IPS DF 19.7 (cell line): ENCODE data around the gene LAYN.

Experiments used
- DNase-seq: peaks from one replicate; pipeline ENCODE4 v3.0.0-alpha.2; 2013; ENCODE audit warnings: low read depth, low spot score

Gene LAYN

DNA sequence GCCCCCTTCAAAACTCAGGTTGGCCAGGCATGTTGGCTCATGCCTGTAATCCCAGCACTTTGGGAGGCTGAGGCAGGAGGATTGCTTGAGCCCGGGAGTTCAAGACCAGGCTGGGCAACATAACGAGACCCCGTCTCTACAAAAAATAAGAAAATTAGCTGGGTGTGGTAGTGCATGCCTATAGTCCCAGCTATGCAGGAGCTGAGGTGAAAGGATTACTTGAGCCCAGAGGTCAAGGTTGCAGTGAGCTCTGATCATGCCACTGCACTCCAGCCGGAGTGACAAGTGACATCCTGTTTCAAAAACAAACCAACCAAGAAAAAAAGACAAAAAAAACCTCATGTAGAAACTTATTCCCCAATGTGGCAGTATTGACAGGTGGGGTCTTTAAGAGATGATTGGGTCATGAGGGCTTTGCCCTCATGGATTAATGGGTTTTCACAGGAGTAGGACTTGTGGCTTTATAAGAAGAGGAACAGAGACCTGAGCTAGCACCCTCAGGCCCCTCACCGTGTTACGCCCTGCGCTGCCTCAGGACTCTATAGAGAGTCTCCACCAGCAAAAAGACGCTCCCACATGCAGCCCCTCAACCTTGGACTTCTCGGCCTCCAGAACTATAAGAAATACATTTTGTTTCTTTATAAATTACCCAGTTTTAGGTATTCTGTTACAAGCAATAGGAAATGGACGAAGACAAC, 22.3 kb downstream of the LAYN start:
- DNase-seq: no peak

DNA sequence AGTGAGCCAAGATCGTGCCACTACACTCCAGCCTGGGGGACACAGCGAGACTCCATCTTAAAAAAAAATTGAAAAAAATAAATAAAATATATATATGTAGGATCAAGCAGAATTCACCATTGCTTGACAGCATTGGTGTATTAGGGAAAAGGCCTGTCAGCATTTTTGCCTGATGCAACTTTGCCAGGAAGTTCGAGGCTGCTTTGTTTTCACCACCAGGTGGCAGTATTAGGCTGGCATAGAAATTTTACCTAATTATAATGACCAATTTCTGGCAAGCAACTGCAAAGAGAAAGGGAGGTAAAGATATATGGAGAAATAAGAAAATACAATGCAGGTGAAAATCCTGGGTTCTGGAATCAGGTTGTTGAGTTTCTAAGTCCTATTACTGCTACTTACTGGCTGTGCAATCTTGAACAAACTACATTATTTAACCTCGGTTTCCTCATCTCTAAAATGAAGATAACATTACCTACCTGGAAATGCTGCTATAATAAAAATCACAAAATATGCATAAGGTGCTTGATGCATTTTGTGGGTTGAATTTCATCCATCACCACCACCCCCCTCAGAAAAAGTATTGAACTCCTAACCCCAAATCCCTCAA, 24.7 kb downstream of the LAYN start:
- DNase-seq: no peak

DNA sequence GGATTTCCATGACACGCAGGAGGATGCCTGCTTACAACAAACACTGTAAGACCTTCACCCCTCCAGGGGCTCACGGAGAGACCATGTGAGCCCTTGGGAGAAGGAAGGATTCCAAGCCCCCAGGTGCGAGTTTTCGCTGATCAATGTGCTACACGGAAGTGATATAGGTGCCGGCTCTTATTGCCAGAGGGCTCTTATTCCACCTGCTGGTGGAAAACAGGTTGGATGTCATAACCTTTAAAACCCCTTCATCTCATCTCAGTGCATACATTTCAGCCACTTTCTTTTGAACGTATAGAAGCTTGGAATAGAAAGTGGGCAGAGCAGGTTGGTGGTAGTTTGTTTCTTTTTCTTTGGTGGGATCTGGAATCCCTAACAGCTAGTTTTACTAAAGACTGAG, 25.8 kb downstream of the LAYN start:
- DNase-seq: no peak

DNA sequence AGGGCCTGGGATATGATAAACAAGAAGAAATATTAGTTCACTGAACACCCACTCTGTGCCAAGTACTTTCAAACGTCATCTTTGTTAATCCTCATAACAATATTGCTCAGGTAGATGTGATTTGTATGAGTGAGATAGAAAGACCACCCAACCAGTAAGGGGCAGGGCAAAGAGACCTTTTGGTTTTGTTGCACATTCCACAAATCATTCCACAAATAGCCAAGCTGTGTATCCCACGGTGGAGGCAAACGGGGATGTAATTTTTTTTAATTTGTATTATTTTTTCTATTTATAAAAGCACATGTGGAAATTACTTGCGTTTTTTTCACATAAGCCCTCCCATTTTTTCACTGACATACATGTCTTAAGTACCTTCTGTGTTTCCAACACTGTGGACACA, 29.0 kb downstream of the LAYN start:
- no peak for DNase-seq

DNA sequence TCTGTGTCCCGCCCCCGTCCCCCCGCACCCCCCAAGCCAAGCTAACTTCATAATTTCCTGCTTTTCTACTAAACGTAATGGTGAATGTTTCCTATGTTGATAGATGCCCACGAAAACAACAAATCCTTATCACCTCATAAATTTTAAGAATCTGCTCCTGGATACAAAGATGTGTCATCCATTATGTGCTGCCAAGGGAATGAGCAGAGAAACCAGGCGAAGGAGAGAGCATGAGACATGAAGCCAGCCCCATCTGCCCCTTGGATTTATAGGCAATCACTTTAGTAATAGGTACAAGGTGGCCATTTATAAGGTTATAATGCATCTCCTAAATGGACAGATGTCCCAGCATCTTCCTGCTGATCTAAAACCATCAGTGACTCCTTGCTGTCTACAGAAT, 30.3 kb downstream of the LAYN start:
- no peak for DNase-seq

DNA sequence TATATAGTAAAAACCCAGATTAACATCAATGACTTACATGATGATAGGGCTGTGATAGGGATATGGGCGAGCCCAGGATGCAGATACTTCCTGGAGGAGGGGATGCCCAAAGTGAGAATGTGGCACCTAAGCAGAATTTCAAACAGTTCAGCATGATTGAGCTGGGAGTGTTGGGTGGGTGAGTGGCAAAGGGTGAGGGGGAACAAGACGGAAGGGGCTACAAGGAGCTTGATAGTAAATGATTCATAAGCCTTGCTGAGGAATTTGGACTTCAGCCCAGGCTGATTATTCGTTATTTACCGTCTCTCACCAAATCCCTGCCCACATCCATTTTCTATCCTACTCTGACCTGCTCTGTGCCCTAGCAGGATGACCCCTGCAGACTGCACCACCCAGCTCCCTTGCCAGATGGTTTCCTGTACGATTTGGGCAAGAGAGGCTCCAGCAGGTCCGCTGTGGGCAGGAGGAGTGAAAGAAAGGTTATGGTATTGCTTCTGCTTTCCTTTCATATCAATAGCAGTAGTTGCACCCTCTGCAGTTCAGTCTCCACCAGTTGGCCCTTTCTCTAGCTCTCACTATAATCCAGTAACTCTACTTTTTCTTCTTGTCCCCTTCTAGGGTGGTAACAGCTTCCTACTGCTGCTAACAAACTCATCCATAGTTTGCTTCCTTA, 31.4 kb downstream of the LAYN start:
- no peak for DNase-seq

DNA sequence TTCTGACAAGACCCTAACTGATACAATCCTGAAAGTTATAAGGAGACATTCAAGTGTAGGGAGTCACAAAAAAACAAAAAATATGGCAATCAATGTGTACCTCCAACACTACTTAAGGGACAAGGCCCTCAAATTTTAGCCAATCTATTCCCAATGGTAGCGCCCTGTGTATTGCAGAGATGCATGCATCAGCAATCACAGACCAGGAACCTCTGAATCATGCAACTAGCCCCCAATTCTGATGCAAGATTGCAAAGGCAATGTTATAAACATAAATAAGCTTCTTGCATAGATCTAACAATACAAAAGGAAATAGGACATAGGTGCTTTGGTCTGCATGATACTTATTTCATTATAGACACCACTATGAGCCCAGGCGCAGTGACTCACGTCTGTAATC, 32.1 kb downstream of the LAYN start:
- DNase-seq: no peak

DNA sequence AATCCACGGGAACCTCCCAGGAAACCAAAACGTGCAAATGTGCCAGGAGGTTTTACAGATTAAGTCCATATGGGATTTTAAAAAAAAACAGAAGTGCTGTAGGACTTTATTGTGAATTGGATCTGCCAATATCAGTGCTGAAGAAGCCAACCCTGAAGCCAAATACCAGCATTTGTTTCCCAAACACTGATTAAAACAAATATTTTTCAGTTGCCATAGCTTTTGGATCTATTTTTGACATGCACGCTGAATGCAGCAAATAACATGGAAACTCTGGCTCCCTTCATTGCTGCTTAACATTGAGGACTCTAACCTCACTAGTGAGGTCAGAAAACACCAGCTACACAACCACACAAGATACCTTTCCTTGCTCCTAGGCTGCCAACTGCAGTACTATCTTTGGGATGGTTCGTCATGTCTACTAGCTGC, 33.3 kb downstream of the LAYN start:
- no peak for DNase-seq

DNA sequence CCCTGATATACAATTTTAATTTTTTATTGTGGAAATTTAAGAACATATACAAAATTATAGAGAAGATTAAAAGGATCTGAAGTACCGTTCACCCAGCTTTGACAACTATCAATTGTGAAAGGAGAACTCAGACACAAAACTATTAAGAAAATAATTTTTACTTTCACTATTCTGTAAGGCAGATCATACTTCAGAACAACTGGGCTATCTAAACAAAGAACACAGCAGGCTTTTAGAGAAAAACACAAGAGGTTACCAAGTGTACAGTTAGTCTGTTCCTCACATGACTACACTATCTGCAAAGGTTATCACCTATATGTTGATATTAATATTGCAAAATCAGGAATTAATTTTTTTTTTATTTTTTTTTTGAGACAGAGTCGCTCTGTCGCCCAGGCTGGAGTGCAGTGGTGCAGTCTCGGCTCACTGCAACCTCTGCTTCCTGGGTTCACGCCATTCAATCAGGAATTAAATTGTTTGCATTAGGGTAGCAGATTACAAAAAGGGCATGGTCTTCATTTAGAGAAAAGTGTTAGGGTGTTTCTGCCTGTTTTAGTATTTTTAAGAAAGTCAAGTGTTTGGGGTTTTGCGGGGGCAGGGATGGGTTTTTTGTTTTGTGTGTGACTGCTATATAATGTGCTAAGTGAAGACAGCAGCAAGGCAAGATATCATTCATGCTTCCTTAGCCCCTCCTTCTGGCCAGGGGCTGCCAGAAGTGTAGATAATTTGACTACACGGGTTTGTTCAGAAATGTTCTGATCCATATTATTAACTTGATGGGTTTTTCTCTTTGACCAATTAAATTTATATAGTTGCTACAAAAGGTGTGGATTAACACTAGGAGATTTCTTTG, 34.1 kb downstream of the LAYN start:
- DNase-seq: no peak

DNA sequence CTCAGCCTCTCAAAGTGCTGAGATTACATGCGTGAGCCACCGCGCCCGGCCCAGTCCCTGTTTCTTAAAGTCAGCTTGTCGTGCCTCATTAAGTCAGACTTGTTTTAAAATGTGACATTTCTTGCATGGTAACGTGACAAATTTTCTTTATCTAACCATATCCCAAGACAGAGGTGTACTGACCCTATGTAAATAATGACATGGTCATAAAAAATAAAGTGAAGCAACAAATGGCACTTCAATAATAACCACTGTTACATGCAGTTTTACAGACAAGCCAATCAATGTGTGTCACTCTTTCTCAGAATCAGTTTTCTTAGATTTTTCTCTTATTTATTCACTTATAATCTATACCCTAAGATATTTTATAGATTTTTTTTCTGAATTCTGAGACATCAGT, 35.2 kb downstream of the LAYN start:
- DNase-seq: no peak

DNA sequence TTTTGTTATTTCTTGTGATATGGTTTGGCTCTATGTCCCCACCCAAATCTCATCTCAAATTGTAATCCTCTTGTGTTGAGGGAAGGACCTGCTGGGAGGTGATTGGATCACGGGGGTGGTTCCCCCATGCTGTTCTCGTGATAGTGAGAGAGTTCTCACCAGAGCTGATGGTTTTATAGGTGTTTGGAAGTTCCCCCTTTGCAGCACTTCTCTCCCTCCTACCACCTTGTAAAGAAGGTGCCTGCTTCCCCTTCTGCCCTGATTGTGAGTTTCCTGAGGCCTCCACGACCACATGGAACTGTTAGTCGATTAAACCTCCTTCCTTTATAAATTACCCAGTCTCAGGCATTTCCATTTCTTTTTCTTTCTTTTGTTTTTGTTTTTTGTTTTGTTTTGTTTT, 37.3 kb downstream of the LAYN start:
- no peak for DNase-seq

DNA sequence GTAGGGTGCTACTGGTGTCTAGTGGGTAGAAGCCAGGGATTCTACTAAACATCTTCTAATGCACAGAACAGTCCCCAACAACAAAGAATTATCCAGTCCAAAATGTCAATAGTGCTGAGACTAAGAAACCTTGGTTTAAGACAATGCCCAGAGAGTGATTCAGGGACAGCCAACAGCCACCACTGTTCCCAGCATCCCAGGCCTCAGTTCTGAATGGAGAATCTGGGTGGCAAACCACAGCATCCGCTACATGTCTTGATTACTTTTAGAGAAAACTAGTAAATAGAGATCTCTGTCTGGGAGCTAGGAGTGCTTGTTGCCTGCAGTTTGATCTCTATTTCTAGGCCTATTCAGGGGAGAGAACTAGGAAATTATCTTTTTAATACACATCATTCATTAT, 40.8 kb downstream of the LAYN start:
- no peak for DNase-seq

DNA sequence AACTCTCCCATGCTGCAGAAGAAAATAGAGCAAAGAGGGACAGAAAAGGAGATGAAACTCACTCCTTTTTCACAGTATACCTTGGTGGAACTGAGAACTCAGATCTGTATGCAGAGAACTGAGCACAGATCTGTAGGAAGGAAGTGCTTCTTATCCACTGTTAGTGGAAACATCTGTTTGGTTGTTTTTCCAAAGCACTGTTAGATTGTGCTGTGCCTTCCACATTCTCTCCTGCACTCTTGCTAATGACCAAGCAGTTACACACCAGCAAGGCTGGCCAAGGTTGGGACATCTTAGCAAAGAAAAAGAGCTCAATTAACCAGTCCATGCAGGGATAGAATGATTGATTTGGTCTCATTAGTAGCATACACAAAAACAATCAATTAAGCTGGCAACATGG, 41.6 kb downstream of the LAYN start:
- no peak for DNase-seq

DNA sequence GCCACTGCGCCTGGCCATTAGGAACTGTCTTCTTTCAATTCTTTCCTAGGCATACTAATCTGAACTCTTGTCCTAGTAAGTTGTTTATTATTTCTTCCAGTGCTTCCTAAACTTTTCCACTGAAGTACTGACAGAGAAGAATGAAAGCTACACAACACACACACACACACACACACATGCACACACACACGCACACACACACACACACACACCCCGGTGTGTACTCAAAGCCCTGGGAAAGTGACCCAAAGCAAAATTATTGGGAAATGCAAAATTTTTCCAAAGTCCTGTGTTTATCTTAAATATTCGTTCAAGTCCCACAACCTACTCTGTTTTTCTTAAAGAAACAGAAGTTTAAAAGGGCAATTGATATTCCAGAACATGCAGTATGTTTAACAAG, 42.4 kb downstream of the LAYN start:
- no peak for DNase-seq

DNA sequence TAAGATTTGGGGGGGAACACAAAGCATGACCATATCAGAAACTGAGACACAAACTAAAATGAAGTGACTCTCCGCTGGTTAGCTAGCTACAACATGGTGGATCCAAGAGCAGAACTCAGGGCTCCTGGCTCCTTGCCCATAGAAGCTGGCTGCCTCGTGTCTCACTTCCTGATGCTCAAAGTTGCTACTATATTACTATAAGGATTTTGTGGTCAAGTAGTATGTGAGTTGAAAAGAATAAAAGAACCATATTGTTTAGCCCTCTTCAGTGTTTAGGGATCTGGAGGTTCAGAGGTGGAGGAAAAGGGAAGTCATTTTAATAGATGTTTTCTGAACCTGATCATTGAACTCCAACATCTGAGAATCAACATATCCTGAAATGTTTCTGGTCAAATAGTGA, 44.9 kb downstream of the LAYN start:
- no peak for DNase-seq

DNA sequence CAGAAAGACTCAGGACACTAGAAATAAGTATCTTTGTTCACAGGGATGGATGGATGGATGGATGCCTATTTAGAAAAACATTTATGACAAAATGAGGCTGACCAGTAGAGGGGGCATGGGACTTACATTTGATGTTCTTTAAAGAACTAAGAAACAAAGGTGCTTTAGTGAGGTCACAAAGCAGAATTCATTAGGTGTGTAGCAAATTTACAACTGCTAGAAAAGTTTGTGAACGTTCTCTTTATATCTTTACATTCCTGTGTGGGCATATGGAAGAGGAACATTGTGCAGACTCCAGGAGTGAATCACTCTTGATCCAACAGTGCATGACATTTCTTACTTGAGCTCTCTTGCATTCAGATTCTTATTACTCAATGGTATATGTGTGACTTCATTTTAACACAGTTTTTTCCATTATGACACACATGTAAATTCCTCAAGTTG, 45.9 kb downstream of the LAYN start:
- no peak for DNase-seq

DNA sequence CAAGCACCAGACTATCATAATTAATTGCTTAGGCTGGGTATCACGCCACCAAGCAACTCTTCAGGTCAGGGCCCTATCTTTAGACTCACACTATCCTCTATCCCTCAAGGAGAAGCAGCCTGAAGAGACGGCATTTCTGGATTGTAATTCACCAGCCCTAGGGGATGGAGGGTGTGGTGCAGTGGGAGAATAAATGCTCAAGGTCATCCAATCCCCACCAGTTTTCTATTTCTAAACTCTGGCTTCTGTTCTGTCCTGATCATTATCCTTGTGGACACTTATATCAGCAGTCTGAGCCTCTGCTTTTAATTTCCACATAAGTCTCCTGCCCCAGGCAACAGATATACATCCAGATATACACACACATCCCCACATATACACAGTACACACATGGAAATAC, 48.6 kb downstream of the LAYN start:
- no peak for DNase-seq

DNA sequence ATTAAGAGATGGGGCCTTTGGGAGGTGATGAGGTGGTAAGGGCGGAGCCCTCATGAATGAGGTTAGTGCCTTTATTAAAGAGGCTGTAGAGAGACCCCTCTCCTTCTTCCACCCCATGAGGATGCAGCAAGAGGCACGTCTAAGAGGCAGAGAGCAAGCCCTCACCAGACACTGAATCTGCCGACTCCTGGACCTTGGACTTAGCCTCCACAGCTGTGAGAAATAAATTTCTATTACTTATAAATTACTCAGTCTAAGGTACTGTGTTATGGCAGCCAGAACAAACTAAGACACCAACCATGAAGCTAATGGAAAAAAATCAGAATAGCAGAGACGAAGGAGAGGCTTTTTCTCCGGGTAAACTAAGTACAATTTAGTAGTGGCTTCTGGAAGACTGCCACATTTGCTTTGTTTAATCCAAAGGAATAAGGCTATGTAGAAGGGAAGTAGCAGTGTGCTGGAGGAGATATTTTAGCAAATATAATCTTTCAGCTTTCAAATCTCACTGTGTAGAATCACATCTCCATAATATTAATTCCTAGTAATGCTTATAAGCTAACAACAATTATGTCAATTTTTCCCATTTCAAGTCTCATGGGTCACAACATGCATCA, 49.5 kb downstream of the LAYN start:
- no peak for DNase-seq

DNA sequence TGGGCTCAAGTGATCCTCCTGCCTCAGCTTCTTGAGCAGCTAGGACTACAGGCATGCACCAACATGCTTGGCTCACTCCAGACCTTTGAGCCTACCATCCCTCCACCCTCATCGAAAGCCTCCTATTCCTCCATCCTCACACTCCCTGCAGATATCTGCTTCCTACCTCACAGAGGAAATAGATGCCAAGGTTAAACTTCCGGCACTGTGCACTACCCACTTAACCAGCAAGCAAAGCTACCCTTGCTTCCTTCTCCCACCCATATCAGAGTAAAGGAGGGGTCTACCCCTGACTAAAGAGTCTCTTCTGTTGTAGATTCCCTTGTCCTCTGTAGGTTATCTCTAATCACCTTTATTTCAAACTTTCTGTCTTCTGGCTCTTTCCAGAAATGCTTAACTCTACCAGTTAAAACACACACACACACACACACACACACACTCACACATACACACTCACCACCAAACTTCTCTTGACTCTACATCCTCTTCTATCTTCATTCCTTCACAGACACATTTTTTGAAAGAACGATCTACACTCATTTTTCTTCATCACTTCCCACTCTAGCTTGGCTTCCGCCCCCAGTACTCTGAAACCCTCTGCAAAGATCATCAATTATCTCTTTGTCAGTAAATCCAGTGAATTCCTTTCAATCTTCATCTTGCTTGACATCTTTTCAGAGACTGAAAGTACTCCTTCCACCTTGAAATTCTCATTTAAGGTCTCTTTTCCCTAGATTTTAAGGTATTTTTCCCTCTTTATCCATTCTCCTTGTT, 50.9 kb downstream of the LAYN start:
- no peak for DNase-seq

DNA sequence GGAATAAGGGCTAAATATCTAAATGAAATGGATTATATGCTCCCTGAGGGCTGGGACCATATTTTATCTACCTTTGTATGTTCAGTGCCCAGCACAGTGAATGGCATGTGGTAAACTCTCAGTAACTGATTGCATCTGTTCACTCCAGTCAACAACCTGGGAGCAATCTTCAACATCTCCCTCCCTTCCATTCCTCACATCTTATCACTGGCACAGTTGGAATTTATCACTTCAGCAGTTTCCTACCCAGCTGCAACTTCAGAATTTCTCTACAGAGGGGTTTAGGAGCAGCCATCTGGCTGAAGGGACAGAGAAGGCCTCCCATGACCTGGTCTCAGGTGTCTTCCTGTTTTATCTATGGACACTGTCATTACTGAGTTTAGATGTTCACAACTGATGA, 52.0 kb downstream of the LAYN start:
- DNase-seq: no peak

DNA sequence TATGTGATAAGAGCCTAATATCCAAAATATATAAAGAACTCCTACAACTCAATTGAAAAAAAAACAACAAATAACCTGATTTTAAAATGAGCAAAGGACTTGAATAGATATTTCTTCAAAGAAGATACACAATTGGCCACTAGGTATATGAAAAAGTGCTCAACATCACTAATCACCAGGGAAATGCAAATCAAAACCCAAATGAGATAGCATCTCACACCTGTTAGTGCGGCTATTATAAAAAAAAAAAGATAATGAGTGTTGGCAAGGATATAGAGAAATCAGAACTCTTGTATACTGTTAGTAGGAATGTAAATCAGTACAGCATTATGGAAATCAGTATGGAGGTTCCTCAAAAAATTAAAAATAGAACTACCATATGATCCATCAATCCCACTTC, 55.8 kb downstream of the LAYN start:
- no peak for DNase-seq
